ENCODE data around the gene MAP1A.

The MAP1A gene

DNA sequence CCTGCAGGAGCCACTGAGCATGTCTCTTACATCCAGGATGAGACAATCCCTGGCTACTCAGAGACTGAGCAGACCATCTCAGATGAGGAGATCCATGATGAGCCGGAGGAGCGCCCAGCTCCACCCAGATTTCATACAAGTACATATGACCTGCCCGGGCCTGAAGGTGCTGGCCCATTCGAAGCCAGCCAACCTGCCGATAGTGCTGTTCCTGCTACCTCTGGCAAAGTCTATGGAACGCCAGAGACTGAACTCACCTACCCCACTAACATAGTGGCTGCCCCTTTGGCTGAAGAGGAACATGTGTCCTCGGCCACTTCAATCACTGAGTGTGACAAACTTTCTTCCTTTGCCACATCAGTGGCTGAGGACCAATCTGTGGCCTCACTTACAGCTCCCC, 6.2 kb downstream of the MAP1A start:
- DNase-seq (ENCODE audit: low spot score): no peak
- in situ Hi-C loops (cut with MboI; ENCODE audit: low pct_unique_long_range_greater_than_20kb, low sequenced_read_pairs, unreplicated experiment): no loop called here
- TF ChIP-seq, protein P1, sequence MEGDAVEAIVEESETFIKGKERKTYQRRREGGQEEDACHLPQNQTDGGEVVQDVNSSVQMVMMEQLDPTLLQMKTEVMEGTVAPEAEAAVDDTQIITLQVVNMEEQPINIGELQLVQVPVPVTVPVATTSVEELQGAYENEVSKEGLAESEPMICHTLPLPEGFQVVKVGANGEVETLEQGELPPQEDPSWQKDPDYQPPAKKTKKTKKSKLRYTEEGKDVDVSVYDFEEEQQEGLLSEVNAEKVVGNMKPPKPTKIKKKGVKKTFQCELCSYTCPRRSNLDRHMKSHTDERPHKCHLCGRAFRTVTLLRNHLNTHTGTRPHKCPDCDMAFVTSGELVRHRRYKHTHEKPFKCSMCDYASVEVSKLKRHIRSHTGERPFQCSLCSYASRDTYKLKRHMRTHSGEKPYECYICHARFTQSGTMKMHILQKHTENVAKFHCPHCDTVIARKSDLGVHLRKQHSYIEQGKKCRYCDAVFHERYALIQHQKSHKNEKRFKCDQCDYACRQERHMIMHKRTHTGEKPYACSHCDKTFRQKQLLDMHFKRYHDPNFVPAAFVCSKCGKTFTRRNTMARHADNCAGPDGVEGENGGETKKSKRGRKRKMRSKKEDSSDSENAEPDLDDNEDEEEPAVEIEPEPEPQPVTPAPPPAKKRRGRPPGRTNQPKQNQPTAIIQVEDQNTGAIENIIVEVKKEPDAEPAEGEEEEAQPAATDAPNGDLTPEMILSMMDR (IDR thresholded peaks at IDR 0.05; ENCODE audit: extremely low read depth, insufficient read depth, missing control alignments): no peak

DNA sequence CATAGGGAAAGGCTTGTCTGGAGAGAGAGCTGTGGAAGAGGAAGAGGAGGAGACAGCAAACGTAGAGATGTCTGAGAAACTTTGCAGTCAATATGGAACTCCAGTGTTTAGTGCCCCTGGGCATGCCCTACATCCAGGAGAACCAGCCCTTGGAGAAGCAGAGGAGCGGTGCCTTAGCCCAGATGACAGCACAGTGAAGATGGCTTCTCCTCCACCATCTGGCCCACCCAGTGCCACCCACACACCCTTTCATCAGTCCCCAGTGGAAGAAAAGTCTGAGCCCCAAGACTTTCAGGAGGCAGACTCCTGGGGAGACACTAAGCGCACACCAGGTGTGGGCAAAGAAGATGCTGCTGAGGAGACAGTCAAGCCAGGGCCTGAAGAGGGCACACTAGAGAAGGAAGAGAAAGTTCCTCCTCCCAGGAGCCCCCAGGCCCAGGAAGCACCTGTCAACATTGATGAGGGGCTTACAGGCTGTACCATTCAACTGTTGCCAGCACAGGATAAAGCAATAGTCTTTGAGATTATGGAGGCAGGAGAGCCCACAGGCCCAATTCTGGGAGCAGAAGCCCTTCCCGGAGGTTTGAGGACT, 6.9 kb downstream of the MAP1A start:
- in situ Hi-C loops (cut with MboI; ENCODE audit: low pct_unique_long_range_greater_than_20kb, low sequenced_read_pairs, unreplicated experiment): no loop called here
- TF ChIP-seq, protein P1 (IDR thresholded peaks at IDR 0.05; ENCODE audit: extremely low read depth, insufficient read depth, missing control alignments): peak; percentile 14
- DNase-seq (ENCODE audit: low spot score): peak; percentile 9

DNA sequence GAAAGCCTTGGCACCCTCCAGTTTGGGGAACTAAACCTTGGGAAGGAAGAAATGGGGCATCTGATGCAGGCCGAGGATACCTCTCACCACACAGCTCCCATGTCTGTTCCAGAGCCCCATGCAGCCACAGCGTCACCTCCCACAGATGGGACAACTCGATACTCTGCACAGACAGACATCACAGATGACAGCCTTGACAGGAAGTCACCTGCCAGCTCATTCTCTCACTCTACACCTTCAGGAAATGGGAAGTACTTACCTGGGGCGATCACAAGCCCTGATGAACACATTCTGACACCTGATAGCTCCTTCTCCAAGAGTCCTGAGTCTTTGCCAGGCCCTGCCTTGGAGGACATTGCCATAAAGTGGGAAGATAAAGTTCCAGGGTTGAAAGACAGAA, 7.7 kb downstream of the MAP1A start:
- TF ChIP-seq, protein P1 (IDR thresholded peaks at IDR 0.05; ENCODE audit: extremely low read depth, insufficient read depth, missing control alignments): no peak
- in situ Hi-C loops (cut with MboI; ENCODE audit: low pct_unique_long_range_greater_than_20kb, low sequenced_read_pairs, unreplicated experiment): no loop called here
- no peak for DNase-seq (ENCODE audit: low spot score)

DNA sequence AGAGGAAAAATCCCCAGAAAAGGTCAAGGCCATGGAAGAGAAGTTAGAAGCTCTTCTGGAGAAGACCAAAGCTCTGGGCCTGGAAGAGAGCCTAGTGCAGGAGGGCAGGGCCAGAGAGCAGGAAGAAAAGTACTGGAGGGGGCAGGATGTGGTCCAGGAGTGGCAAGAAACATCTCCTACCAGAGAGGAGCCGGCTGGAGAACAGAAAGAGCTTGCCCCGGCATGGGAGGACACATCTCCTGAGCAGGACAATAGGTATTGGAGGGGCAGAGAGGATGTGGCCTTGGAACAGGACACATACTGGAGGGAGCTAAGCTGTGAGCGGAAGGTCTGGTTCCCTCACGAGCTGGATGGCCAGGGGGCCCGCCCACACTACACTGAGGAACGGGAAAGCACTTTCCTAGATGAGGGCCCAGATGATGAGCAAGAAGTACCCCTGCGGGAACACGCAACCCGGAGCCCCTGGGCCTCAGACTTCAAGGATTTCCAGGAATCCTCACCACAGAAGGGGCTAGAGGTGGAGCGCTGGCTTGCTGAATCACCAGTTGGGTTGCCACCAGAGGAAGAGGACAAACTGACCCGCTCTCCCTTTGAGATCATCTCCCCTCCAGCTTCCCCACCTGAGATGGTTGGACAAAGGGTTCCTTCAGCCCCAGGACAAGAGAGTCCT, 9.0 kb downstream of the MAP1A start:
- TF ChIP-seq, protein P1 (IDR thresholded peaks at IDR 0.05; ENCODE audit: extremely low read depth, insufficient read depth, missing control alignments): no peak
- no peak for DNase-seq (ENCODE audit: low spot score)
- in situ Hi-C loops (cut with MboI; ENCODE audit: low pct_unique_long_range_greater_than_20kb, low sequenced_read_pairs, unreplicated experiment): no loop called here

DNA sequence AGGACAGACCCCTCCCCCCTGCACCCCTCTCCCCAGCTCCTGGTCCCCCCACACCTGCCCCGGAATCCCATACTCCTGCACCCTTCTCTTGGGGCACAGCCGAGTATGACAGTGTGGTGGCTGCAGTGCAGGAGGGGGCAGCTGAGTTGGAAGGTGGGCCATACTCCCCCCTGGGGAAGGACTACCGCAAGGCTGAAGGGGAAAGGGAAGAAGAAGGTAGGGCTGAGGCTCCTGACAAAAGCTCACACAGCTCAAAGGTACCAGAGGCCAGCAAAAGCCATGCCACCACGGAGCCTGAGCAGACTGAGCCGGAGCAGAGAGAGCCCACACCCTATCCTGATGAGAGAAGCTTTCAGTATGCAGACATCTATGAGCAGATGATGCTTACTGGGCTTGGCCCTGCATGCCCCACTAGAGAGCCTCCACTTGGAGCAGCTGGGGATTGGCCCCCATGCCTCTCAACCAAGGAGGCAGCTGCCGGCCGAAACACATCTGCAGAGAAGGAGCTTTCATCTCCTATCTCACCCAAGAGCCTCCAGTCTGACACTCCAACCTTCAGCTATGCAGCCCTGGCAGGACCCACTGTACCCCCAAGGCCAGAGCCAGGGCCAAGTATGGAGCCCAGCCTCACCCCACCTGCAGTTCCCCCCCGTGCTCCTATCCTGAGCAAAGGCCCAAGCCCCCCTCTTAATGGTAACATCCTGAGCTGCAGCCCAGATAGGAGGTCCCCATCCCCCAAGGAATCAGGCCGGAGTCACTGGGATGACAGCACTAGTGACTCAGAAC, 9.8 kb downstream of the MAP1A start:
- no peak for DNase-seq (ENCODE audit: low spot score)
- in situ Hi-C loops (cut with MboI; ENCODE audit: low pct_unique_long_range_greater_than_20kb, low sequenced_read_pairs, unreplicated experiment): no loop called here
- TF ChIP-seq, protein P1 (IDR thresholded peaks at IDR 0.05; ENCODE audit: extremely low read depth, insufficient read depth, missing control alignments): no peak

DNA sequence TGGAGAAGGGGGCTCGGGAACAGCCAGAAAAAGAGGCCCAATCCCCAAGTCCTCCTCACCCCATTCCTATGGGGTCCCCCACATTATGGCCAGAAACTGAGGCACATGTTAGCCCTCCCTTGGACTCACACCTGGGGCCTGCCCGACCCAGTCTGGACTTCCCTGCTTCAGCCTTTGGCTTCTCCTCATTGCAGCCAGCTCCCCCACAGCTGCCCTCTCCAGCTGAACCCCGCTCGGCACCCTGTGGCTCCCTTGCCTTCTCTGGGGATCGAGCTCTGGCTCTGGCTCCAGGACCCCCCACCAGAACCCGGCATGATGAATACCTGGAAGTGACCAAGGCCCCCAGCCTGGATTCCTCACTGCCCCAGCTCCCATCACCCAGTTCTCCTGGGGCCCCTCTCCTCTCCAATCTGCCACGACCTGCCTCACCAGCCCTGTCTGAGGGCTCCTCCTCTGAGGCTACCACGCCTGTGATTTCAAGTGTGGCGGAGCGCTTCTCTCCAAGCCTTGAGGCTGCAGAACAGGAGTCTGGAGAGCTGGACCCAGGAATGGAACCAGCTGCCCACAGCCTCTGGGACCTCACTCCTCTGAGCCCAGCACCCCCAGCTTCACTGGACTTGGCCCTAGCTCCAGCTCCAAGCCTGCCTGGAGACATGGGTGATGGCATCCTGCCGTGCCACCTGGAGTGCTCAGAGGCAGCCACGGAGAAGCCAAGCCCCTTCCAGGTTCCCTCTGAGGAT, 10.6 kb downstream of the MAP1A start:
- in situ Hi-C loops (cut with MboI; ENCODE audit: low pct_unique_long_range_greater_than_20kb, low sequenced_read_pairs, unreplicated experiment): no loop called here
- no peak for DNase-seq (ENCODE audit: low spot score)
- TF ChIP-seq, protein P1 (IDR thresholded peaks at IDR 0.05; ENCODE audit: extremely low read depth, insufficient read depth, missing control alignments): no peak
